B cell (primary cell): Measurements from ENCODE around the gene TLR9. TPM values are rescaled to one million over a fixed set of nuclear protein-coding genes. Genes with fewer than 3 reads are reported as not detected.

Experiments
- ATAC-seq: fragments of 200-7000 bp; cut with Tn5 transposase; one replicate; pipeline ENCODE4 v1.10.0; 2021; ENCODE audit warnings: low read depth, mild to moderate bottlenecking, moderate number of reproducible peaks, moderate library complexity
- CTCF ChIA-PET: fragments of 350-600 bp; sonication (Branson Sonifier 250); formaldehyde crosslinking; loops from one replicate; lab custom pipeline; 2021; ENCODE audit warnings: antibody characterized with exemption, inconsistent platforms; lab: Charles Lee
- POLR2A ChIA-PET: fragments of 350-600 bp; sonication (Branson Sonifier 250); formaldehyde crosslinking; loops from one replicate; lab custom pipeline; 2021; ENCODE audit warnings: antibody characterized with exemption; lab: Charles Lee
- DNase-seq: peaks from one replicate; pipeline ENCODE4 v3.0.0; 2013
- H2AFZ ChIP-seq: 2 replicates; pipeline ENCODE4 v1.6.1; 2012; ENCODE audit warnings: mild to moderate bottlenecking, low read depth, low read length; ENCODE audit not compliant: insufficient read depth, poor library complexity, severe bottlenecking
- H3K27ac ChIP-seq, 2 donors: 1 replicate in 1 of 2; 2 replicates in 1 of 2; pipeline ENCODE4 v1.5.1; 2012 to 2013; ENCODE audit warnings: low read length in 2 of 2, mild to moderate bottlenecking in 2 of 2, moderate library complexity in 1 of 2
- H3K27me3 ChIP-seq, 4 experiments: fragments of 200-600 bp in 1 of 4; sonication (generic) in 1 of 4; replicated peaks in 1 of 4; 1 replicate in 2 of 4; 2 replicates in 2 of 4; pipeline versions ENCODE4 v1.6.1 to v1.7.0; 2013 to 2016; ENCODE audit warnings: low read length in 3 of 4, mild to moderate bottlenecking in 2 of 4, mixed read lengths in 1 of 4, moderate library complexity in 1 of 4; ENCODE audit not compliant: insufficient read depth in 4 of 4, control insufficient read depth in 3 of 4; ENCODE audit errors: control extremely low read depth in 1 of 4
- H3K36me3 ChIP-seq, 2 experiments: replicated peaks in 1 of 2; 1 replicate in 1 of 2; 2 replicates in 1 of 2; pipeline versions ENCODE4 v1.6.1 to v1.7.1; 2013; ENCODE audit warnings: low read length in 1 of 2; ENCODE audit not compliant: insufficient read depth in 2 of 2, control insufficient read depth in 1 of 2; ENCODE audit errors: control extremely low read depth in 1 of 2, extremely low read depth in 1 of 2
- H3K4me1 ChIP-seq, 2 donors: fragments of 200-600 bp in 1 of 2; sonication (generic) in 1 of 2; 1 replicate in 1 of 2; 2 replicates in 1 of 2; pipeline versions ENCODE4 v1.5.1 to v1.6.1; 2013 to 2017; ENCODE audit warnings: low read length in 2 of 2; ENCODE audit not compliant: control insufficient read depth in 2 of 2, insufficient read depth in 2 of 2
- H3K4me2 ChIP-seq: replicated peaks from 2 replicates; pipeline ENCODE3; 2012; ENCODE audit warnings: mild to moderate bottlenecking, low read depth, low read length; ENCODE audit not compliant: poor library complexity, severe bottlenecking
- H3K4me3 ChIP-seq, 5 experiments: fragments of 200-600 bp in 1 of 5; sonication (generic) in 1 of 5; 1 replicate in 3 of 5; 2 replicates in 2 of 5; pipeline versions ENCODE4 v1.5.1 to v1.7.0; 2011 to 2016; ENCODE audit warnings: low read length in 4 of 5, mild to moderate bottlenecking in 4 of 5, low read depth in 2 of 5, control low read depth in 1 of 5, moderate library complexity in 1 of 5; ENCODE audit not compliant: insufficient read depth in 1 of 5; ENCODE audit errors: control extremely low read depth in 1 of 5, extremely low read depth in 1 of 5
- H3K79me2 ChIP-seq: fragments of 200-600 bp; sonication (generic); one replicate; pipeline ENCODE4 v1.6.0; 2016; ENCODE audit warnings: low read length; ENCODE audit not compliant: control insufficient read depth, insufficient read depth
- H3K9ac ChIP-seq: fragments of 200-600 bp; sonication (generic); 2 replicates; pipeline ENCODE4 v1.6.1; 2017; ENCODE audit warnings: mild to moderate bottlenecking, low read length, moderate library complexity
- H3K9me3 ChIP-seq, 3 donors: one replicate each; pipeline versions ENCODE4 v1.6.1 to v1.7.1; 2013; ENCODE audit warnings: low read length in 2 of 3; ENCODE audit not compliant: control insufficient read depth in 2 of 3, insufficient read depth in 1 of 3; ENCODE audit errors: control extremely low read depth in 1 of 3
- H4K20me1 ChIP-seq: 2 replicates; pipeline ENCODE4 v1.6.0; 2012; ENCODE audit warnings: mild to moderate bottlenecking, low read length; ENCODE audit not compliant: insufficient read depth, control insufficient read depth, poor library complexity, severe bottlenecking
- H3K27ac Mint-ChIP-seq: one replicate; pipeline ENCODE4 v1.8.0; 2021; ENCODE audit warnings: mixed read lengths
- H3K27me3 Mint-ChIP-seq: one replicate; pipeline ENCODE4 v1.8.0; 2021; ENCODE audit warnings: mixed read lengths
- H3K4me1 Mint-ChIP-seq: one replicate; pipeline ENCODE4 v1.8.0; 2021; ENCODE audit warnings: mixed read lengths
- H3K4me3 Mint-ChIP-seq: one replicate; pipeline ENCODE4 v1.8.0; 2021; ENCODE audit warnings: mixed read lengths
- H3K9me3 Mint-ChIP-seq: one replicate; pipeline ENCODE4 v1.8.0; 2022; ENCODE audit warnings: mixed read lengths; ENCODE audit not compliant: insufficient read depth
- CTCF ChIP-seq: fragments of 200-600 bp; IDR thresholded peaks from one replicate; pipeline ENCODE4 v1.8.0; 2022; ENCODE audit warnings: antibody characterized with exemption, mild to moderate bottlenecking
- EZH2 ChIP-seq: IDR thresholded peaks from 2 replicates; pipeline ENCODE4 v1.6.1; 2012; ENCODE audit warnings: borderline replicate concordance, low read depth, mild to moderate bottlenecking, moderate library complexity, low read length; ENCODE audit not compliant: insufficient read depth, poor library complexity, severe bottlenecking
- WGBS: methylation state at CpG from one replicate; pipeline ENCODE4 v1.1.5; 2013; ENCODE audit warnings: missing lambda C conversion rate; ENCODE audit not compliant: insufficient coverage; 5-methylcytosine and 5-hydroxymethylcytosine counted together
- intact Hi-C: fragments of 100-400 bp; cut with micrococcal nuclease; formaldehyde crosslinking; loops from one replicate; pipeline ENCODE4 v1.10.0; 2022
- polyA plus RNA-seq: library from polyadenylated mRNA; depleted of rRNA; stranded (reverse); fragments of >200 nt; gene quantifications from 2 replicates; pipeline ENCODE4 v1.2.3, GENCODE V29; 2012
- total RNA-seq, 2 donors: library from RNA; stranded (reverse); fragments of 120-200 nt in 1 of 2; gene quantifications; 1 replicate in 1 of 2; 2 replicates in 1 of 2; pipeline versions ENCODE4 v1.2.3 to v1.2.4, GENCODE V29; 2013 to 2022

Gene TLR9
- total and polyA plus RNA-seq, 2 donors (not counting 1 experiment from before 2014, with no cell fraction given): 3.7 to 21.0 TPM

- no peak overlapping the region for H3K4me3 ChIP-seq
- ChIA-PET CTCF (interaction anchor here (1.0 to 12.3 kb wide), 11 partner anchors 11 to 224 kb away, joined by 3 to 265 read pairs (median 12); partner anchors contain the start of genes GLYCTK, PPM1M, SEMA3G and TWF2), POLR2A (interaction anchor here (1.1 to 1.8 kb wide), 2 partner anchors 9 to 31 kb away, joined by 8 to 9 read pairs; no protein-coding TSS in a partner anchor)
- intact Hi-C loops: loop anchor here (2.0 to 10.0 kb wide), 2 partner anchors 167 to 225 kb away; partner anchors contain the start of gene DUSP7
- H3K9ac ChIP-seq: no peak overlapping the region
- peak overlapping the region; percentile 27 for H3K4me2 ChIP-seq
- peaks cover 86% of the 10 kb centered on the region for H3K4me1 Mint-ChIP-seq
- peaks cover 1 to 51% of the 10 kb centered on the region in 2 experiments for H3K36me3 ChIP-seq
- H3K9me3 Mint-ChIP-seq: no peaks in the 10 kb centered on the region
- H4K20me1 ChIP-seq: peaks cover 34% of the 10 kb centered on the region
- ATAC-seq (no peak), DNase-seq (no peak)
- no peak overlapping the region for H3K4me3 Mint-ChIP-seq
- H2AFZ ChIP-seq: no peak overlapping the region
- 89% methylated on average over 34 of the region's 34 CpGs for WGBS
- peaks cover 72 to 97% of the 10 kb centered on the region in 2 donors for H3K4me1 ChIP-seq
- no peaks in the 10 kb centered on the region for H3K27me3 Mint-ChIP-seq
- H3K79me2 ChIP-seq: peaks cover 68% of the 10 kb centered on the region
- H3K27ac ChIP-seq: no peak overlapping the region
- H3K27me3 ChIP-seq: no peaks in the 10 kb centered on the region
- no peak for TF ChIP-seq EZH2
- TF ChIP-seq CTCF: no peak
- no peaks in the 10 kb centered on the region for H3K9me3 ChIP-seq
- peak overlapping the region; percentile 65 for H3K27ac Mint-ChIP-seq
Measured at GRCh38 chr3:52221563-52222318, 3.7 kb downstream of the TLR9 start.
